Lung (tissue), 12 donors: ENCODE measurements around the gene ITGB8. TPM values are rescaled to one million over a fixed set of nuclear protein-coding genes. Genes with fewer than 3 reads are reported as not detected.

Experiments used
- ATAC-seq: fragments of 200-7000 bp; cut with Tn5 transposase; one replicate; pipeline ENCODE4 v1.9.1; 2020; ENCODE audit warnings: moderate number of reproducible peaks; ENCODE audit not compliant: insufficient read depth, low FRiP score
- DNase-seq, 3 donors: peaks; one replicate each; pipeline ENCODE4 v3.0.0-alpha.2; 2013 to 2017
- H3K27ac ChIP-seq, 2 donors: one replicate each; pipeline ENCODE4 v1.5.1; 2013; ENCODE audit warnings: mild to moderate bottlenecking in 2 of 2, moderate library complexity in 2 of 2, control low read depth in 1 of 2, inconsistent platforms in 1 of 2, low read depth in 1 of 2, low read length in 1 of 2
- H3K27me3 ChIP-seq, 3 donors: one replicate each; pipeline ENCODE4 v1.5.1; 2013; ENCODE audit warnings: low read length in 2 of 3; ENCODE audit not compliant: control insufficient read depth in 3 of 3, insufficient read depth in 3 of 3
- H3K36me3 ChIP-seq, 4 donors: one replicate each; pipeline ENCODE4 v1.5.1; 2013; ENCODE audit warnings: low read length in 4 of 4, mild to moderate bottlenecking in 1 of 4, moderate library complexity in 1 of 4; ENCODE audit not compliant: control insufficient read depth in 4 of 4, insufficient read depth in 4 of 4
- H3K4me1 ChIP-seq, 5 donors: one replicate each; pipeline ENCODE4 v1.5.1; 2013; ENCODE audit warnings: low read length in 5 of 5, mild to moderate bottlenecking in 2 of 5, moderate library complexity in 1 of 5; ENCODE audit not compliant: control insufficient read depth in 5 of 5, insufficient read depth in 5 of 5
- H3K4me3 ChIP-seq: one replicate; pipeline ENCODE4 v1.5.1; 2013; ENCODE audit warnings: mild to moderate bottlenecking, control low read depth, moderate library complexity
- H3K9ac ChIP-seq, 2 donors: one replicate each; pipeline ENCODE4 v1.5.1; 2013; ENCODE audit warnings: low read length in 2 of 2, control low read depth in 1 of 2; ENCODE audit not compliant: insufficient read depth in 1 of 2
- H3K9me3 ChIP-seq, 4 donors: one replicate each; pipeline ENCODE4 v1.5.1; 2013; ENCODE audit warnings: low read length in 3 of 4, mild to moderate bottlenecking in 1 of 4, moderate library complexity in 1 of 4; ENCODE audit not compliant: control insufficient read depth in 4 of 4, insufficient read depth in 3 of 4
- CTCF ChIP-seq: IDR thresholded peaks from 2 replicates; pipeline ENCODE4 v1.5.1; 2012; ENCODE audit warnings: mild to moderate bottlenecking; ENCODE audit errors: control extremely low read depth, extremely low read depth
- WGBS, 2 donors: extraction: QIAGEN DNeasy Blood & Tissue Kit; methylation state at CpG; one replicate each; pipeline ENCODE4 v1.1.7; 2013; 5-methylcytosine and 5-hydroxymethylcytosine counted together
- polyA plus RNA-seq, 2 donors: library from polyadenylated mRNA; stranded (reverse); fragments of 200-250 nt; gene quantifications; one replicate each; pipeline ENCODE4 v1.2.1, GENCODE V29; 2013
- total RNA-seq, 2 donors: library from RNA; depleted of rRNA in 1 of 2; stranded (reverse); fragments of >200 nt in 1 of 2; gene quantifications; one replicate each; pipeline ENCODE4 v1.2.1, GENCODE V29; 2014 to 2021
- donor health status: control.
- donor health status: control.
- donor health status: Bipolar disorder and iron deficiency.
- donor health status: healthy.
- donor health status: DM: yes; HTN: yes; CAD: no.

The ITGB8 gene
- total and polyA plus RNA-seq, 4 donors = 1.5 to 29.7 (median 15.2) TPM

GRCh38 chr7:20399521-20399920 lies 68.8 kb downstream of the ITGB8 start:
- no peak overlapping the region for H3K4me3 ChIP-seq
- TF ChIP-seq CTCF = no peak
- peaks cover 0 to 4% (median 0%) of the 10 kb centered on the region in 5 donors for H3K4me1 ChIP-seq
- no peaks in the 10 kb centered on the region for H3K27me3 ChIP-seq
- ATAC-seq (no peak), DNase-seq (no peak)
- H3K9ac ChIP-seq = no peak overlapping the region
- H3K9me3 ChIP-seq = no peaks in the 10 kb centered on the region
- WGBS, 2 donors = 76 to 84% methylated on average over 2 of the region's 2 CpGs
- peaks cover 0 to 14% (median 6%) of the 10 kb centered on the region in 4 donors for H3K36me3 ChIP-seq
- H3K27ac ChIP-seq = no peak overlapping the region

- 65 to 72% methylated on average over 3 of the region's 3 CpGs for WGBS, 2 donors
- ATAC-seq (no peak), DNase-seq (no peak)
- Histone ChIP-seq H3K27ac (no peak overlapping the region), H3K4me3 (no peak overlapping the region), H3K36me3 (peaks cover 0 to 7% (median 0%) of the 10 kb centered on the region in 4 donors), H3K27me3 (no peaks in the 10 kb centered on the region), H3K9me3 (no peaks in the 10 kb centered on the region), H3K4me1 (peaks cover 0 to 12% (median 4%) of the 10 kb centered on the region in 5 donors), H3K9ac (no peak overlapping the region)
- TF ChIP-seq CTCF = no peak
Observed at GRCh38 chr7:20401861-20402746, 71.4 kb downstream of the ITGB8 start.

GRCh38 chr7:20402747-20403230 lies 72.1 kb downstream of the ITGB8 start:
- WGBS, 2 donors = 80 to 84% methylated on average over 4 of the region's 4 CpGs
- Histone ChIP-seq H3K27me3 (no peaks in the 10 kb centered on the region), H3K36me3 (peaks cover 0 to 5% (median 0%) of the 10 kb centered on the region in 4 donors), H3K4me1 (peaks cover 0 to 19% (median 9%) of the 10 kb centered on the region in 5 donors), H3K4me3 (no peak overlapping the region), H3K9me3 (no peaks in the 10 kb centered on the region), H3K27ac (no peak overlapping the region), H3K9ac (no peak overlapping the region)
- TF ChIP-seq CTCF = no peak
- ATAC-seq = no peak
- peak in 1 of 3 donors; percentile 14 for DNase-seq
